A673 (cell line): ENCODE results near the gene IL17B. TPM values are rescaled to one million over a fixed set of nuclear protein-coding genes. Genes with fewer than 3 reads are reported as not detected.
A peak's percentile ranks its signal among the peaks of the same experiment; 100 is the strongest.

ENCODE experiments used
- BruUV-seq: library from RNA; stranded (reverse); fragments of 400-500 nt; replicated peaks from 2 replicates; lab custom pipeline; 2021; lab: Mats Ljungman, UMichigan
- CTCF ChIA-PET: fragments of 300-600 bp; sonication (Branson Sonifier 250); formaldehyde crosslinking; loops from one replicate; lab custom pipeline; 2022; ENCODE audit warnings: antibody characterized with exemption; lab: Charles Lee
- POLR2A ChIA-PET: fragments of 300-600 bp; sonication (Branson Sonifier 250); formaldehyde crosslinking; loops from one replicate; lab custom pipeline; 2022; ENCODE audit warnings: antibody characterized with exemption; ENCODE audit not compliant: low non-redundant PET; lab: Charles Lee
- DNase-seq: peaks from one replicate; pipeline ENCODE4 v3.0.0-alpha.2; 2015; ENCODE audit warnings: low spot score
- H3K27ac ChIP-seq: fragments of 200-600 bp; sonication (generic); 2 replicates; pipeline ENCODE4 v1.5.1; 2016; ENCODE audit warnings: mixed run types, low read depth, mild to moderate bottlenecking, mixed read lengths, antibody characterized with exemption, low read length; ENCODE audit not compliant: poor library complexity, severe bottlenecking
- H3K27me3 ChIP-seq: fragments of 200-600 bp; sonication (generic); replicated peaks from 2 replicates; pipeline ENCODE4 v1.6.1; 2017; ENCODE audit warnings: mixed run types, low read depth, mild to moderate bottlenecking, mixed read lengths, antibody characterized with exemption, low read length; ENCODE audit not compliant: insufficient read depth, poor library complexity
- H3K36me3 ChIP-seq: fragments of 200-600 bp; sonication (generic); 2 replicates; pipeline ENCODE4 v1.6.1; 2016; ENCODE audit warnings: mixed run types, mild to moderate bottlenecking, mixed read lengths, antibody characterized with exemption, low read length; ENCODE audit not compliant: insufficient read depth, poor library complexity, severe bottlenecking
- H3K4me1 ChIP-seq: fragments of 200-600 bp; sonication (generic); 2 replicates; pipeline ENCODE4 v1.6.1; 2017; ENCODE audit warnings: mixed run types, mild to moderate bottlenecking, mixed read lengths, antibody characterized with exemption, low read length; ENCODE audit not compliant: insufficient read depth, poor library complexity, severe bottlenecking
- H3K4me3 ChIP-seq: fragments of 200-600 bp; sonication (generic); 2 replicates; pipeline ENCODE4 v1.5.1; 2016; ENCODE audit warnings: low read depth, mixed run types, mild to moderate bottlenecking, mixed read lengths, low read length; ENCODE audit not compliant: poor library complexity, severe bottlenecking
- H3K9me3 ChIP-seq: fragments of 200-600 bp; sonication (generic); 2 replicates; pipeline ENCODE4 v1.6.1; 2016; ENCODE audit warnings: mixed run types, low read depth, mild to moderate bottlenecking, mixed read lengths, antibody characterized with exemption, low read length; ENCODE audit not compliant: poor library complexity, severe bottlenecking
- CTCF ChIP-seq: fragments of 300-800, 200-600 bp; sonication (generic); conservative IDR thresholded peaks from 2 replicates; pipeline ENCODE4 v1.5.1; 2017; ENCODE audit warnings: low read depth, mild to moderate bottlenecking, antibody characterized with exemption, low read length, moderate library complexity, mixed read lengths
- EZH2 ChIP-seq: fragments of 200-600 bp; sonication (generic); IDR thresholded peaks from 2 replicates; pipeline ENCODE4 v1.6.1; 2017; ENCODE audit warnings: borderline replicate concordance, low read depth, mild to moderate bottlenecking, mixed read lengths, antibody characterized with exemption, low read length; ENCODE audit not compliant: poor library complexity, severe bottlenecking
- intact Hi-C: fragments of 100-400 bp; cut with micrococcal nuclease; formaldehyde crosslinking; loops from one replicate; pipeline ENCODE4 v1.10.0; 2022; ENCODE audit not compliant: unreplicated experiment
- total RNA-seq: library from RNA; stranded (reverse); gene quantifications from 2 replicates; pipeline ENCODE4 v1.2.3, GENCODE V29; 2021

The IL17B gene
- total RNA-seq, 1 experiment from 2014 or later = not detected

- H3K36me3 ChIP-seq = no peaks in the 10 kb centered on the region
- TF ChIP-seq CTCF (no peak), EZH2 (no peak)
- BruUV-seq = no TSS peak
- peaks cover 20% of the 10 kb centered on the region for H3K4me1 ChIP-seq
- CTCF ChIA-PET = no interaction called here
- H3K27ac ChIP-seq = no peak overlapping the region
- no peak overlapping the region for H3K4me3 ChIP-seq
- H3K27me3 ChIP-seq = no peaks in the 10 kb centered on the region
- no peaks in the 10 kb centered on the region for H3K9me3 ChIP-seq
- no peak for DNase-seq
- POLR2A ChIA-PET = no interaction called here
- intact Hi-C loops = no loop called here
Measured at GRCh38 chr5:149407323-149408251, 28.5 kb upstream of the IL17B start.

DNA sequence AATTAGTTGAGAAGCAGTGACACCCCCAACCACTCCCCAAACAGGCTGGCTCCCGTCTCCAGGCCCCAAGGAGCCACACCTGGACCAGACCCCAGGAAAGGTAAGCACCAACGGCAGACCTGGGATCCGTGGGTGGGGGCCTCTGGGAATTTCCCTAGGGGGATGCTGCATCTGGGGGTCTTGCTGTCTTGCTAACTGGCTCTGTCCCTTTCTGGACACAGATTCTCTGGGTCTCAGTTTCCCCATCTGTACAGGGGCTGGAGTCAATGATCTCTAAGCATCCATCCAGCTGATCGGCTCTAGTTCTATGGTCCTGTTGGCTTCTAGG, 27.9 kb upstream of the IL17B start:
- intact Hi-C loops = no loop called here
- CTCF ChIA-PET = no interaction called here

DNA sequence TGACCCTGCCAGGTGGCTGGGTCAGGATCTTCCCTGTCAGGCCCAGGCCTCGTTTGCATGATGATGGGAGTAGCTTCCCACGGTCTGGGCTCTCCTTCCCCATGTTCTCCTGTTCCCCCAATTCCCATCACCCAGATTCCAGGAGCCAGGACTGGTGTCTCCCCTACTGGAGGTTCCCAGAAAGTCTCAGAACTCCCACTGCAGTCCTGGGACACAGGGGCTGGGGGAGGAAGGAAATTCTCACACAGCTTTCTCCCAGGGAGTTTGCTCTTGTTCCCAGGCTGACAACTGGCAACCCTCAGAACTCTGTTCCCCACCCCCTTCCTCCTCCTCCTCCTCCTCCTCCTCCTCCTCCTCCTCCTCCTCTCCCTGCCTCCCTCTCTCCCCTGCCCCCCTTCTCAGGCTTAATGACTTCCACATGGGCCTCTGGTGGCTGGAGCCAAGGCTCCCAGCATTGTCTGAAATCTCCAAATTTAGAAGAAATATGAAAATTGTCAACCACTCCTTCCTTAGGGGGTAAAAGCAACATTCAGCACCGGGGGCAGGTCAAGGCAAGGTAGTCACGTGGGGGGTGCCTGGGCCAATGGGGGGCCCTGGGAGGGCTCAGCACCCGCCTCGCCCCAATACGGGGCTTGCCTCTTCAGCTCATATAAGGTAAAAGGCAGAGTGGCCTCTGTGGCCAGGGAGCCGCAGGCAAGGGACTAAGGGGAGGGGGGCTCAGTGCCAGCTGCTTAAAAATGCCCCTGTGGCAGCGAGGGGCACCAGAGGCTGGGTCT, 27.3 kb upstream of the IL17B start:
- H3K9me3 ChIP-seq = no peaks in the 10 kb centered on the region
- peaks cover 20% of the 10 kb centered on the region for H3K4me1 ChIP-seq
- ChIA-PET CTCF (no interaction called here), POLR2A (no interaction called here)
- no peak overlapping the region for H3K27ac ChIP-seq
- H3K4me3 ChIP-seq = no peak overlapping the region
- no peaks in the 10 kb centered on the region for H3K27me3 ChIP-seq
- TF ChIP-seq CTCF (no peak), EZH2 (no peak)
- BruUV-seq = no TSS peak
- peak; percentile 42 for DNase-seq
- no peaks in the 10 kb centered on the region for H3K36me3 ChIP-seq
- intact Hi-C loops = no loop called here

More for the DNA sequence above, 27.9 kb upstream of the IL17B start:
- Histone ChIP-seq H3K27ac (no peak overlapping the region), H3K27me3 (no peaks in the 10 kb centered on the region), H3K9me3 (no peaks in the 10 kb centered on the region), H3K4me1 (peaks cover 20% of the 10 kb centered on the region), H3K36me3 (no peaks in the 10 kb centered on the region), H3K4me3 (no peak overlapping the region)
- POLR2A ChIA-PET = no interaction called here
- no peak for DNase-seq
- no TSS peak for BruUV-seq
- TF ChIP-seq EZH2 (no peak), CTCF (no peak)
